OCI-LY7 (cell line): ENCODE data around the gene MNAT1. TPM values are rescaled to one million over a fixed set of nuclear protein-coding genes. Genes with fewer than 3 reads are reported as not detected.

Experiments used
- BruUV-seq: library from RNA; stranded (reverse); fragments of 400-500 nt; replicated peaks from 2 replicates; lab custom pipeline; 2021; lab: Mats Ljungman, UMichigan
- CTCF ChIA-PET: fragments of 300-600 bp; sonication (Branson Sonifier 250); formaldehyde crosslinking; loops from one replicate; lab custom pipeline; 2022; ENCODE audit warnings: antibody characterized with exemption; ENCODE audit not compliant: unreplicated experiment; lab: Charles Lee
- POLR2A ChIA-PET: fragments of 300-600 bp; sonication (Branson Sonifier 250); formaldehyde crosslinking; loops from one replicate; lab custom pipeline; 2022; ENCODE audit warnings: antibody characterized with exemption; lab: Charles Lee
- DNase-seq: peaks from one replicate; pipeline ENCODE4 v3.0.0-alpha.2; 2015; ENCODE audit warnings: low spot score
- H2AFZ ChIP-seq: fragments of 200-600 bp; sonication (generic), shearing (Covaris generic); 2 replicates; pipeline ENCODE4 v1.6.1; 2014; ENCODE audit warnings: mild to moderate bottlenecking, antibody characterized with exemption, low read length, moderate library complexity
- H3K27ac ChIP-seq: fragments of 200-600 bp; sonication (generic); 2 replicates; pipeline ENCODE4 v1.5.1; 2014; ENCODE audit warnings: mixed run types, low read depth, mild to moderate bottlenecking, moderate library complexity, low read length, inconsistent platforms; ENCODE audit not compliant: poor library complexity, severe bottlenecking
- H3K36me3 ChIP-seq: fragments of 200-600 bp; sonication (generic); 2 replicates; pipeline ENCODE4 v1.6.1; 2014; ENCODE audit warnings: mild to moderate bottlenecking, antibody characterized with exemption, low read length, moderate library complexity, mixed read lengths; ENCODE audit not compliant: insufficient read depth
- H3K4me1 ChIP-seq: fragments of 200-600 bp; sonication (generic); 2 replicates; pipeline ENCODE4 v1.5.1; 2014; ENCODE audit warnings: mild to moderate bottlenecking, low read length; ENCODE audit not compliant: insufficient read depth, poor library complexity, severe bottlenecking
- H3K4me2 ChIP-seq: fragments of 200-600 bp; sonication (generic); 2 replicates; pipeline ENCODE4 v1.6.1; 2014; ENCODE audit warnings: mild to moderate bottlenecking, low read length
- H3K4me3 ChIP-seq: fragments of 200-600 bp; sonication (generic); 2 replicates; pipeline ENCODE4 v1.5.1; 2014; ENCODE audit warnings: mild to moderate bottlenecking, low read depth, low read length; ENCODE audit not compliant: poor library complexity, severe bottlenecking
- H3K79me2 ChIP-seq: fragments of 200-600 bp; sonication (generic); 2 replicates; pipeline ENCODE4 v1.6.1; 2016; ENCODE audit warnings: low read depth, mild to moderate bottlenecking, low read length, moderate library complexity, mixed read lengths; ENCODE audit not compliant: insufficient read depth
- H3K9me2 ChIP-seq: fragments of 200-600 bp; sonication (generic); 2 replicates; pipeline ENCODE4 v1.6.1; 2016; ENCODE audit warnings: mild to moderate bottlenecking, low read length, mixed read lengths; ENCODE audit not compliant: insufficient read depth
- H3K9me3 ChIP-seq: fragments of 200-600 bp; sonication (generic); 2 replicates; pipeline ENCODE4 v1.6.1; 2014; ENCODE audit warnings: mild to moderate bottlenecking, mixed run types, low read length, mixed read lengths
- H4K20me1 ChIP-seq: fragments of 200-600 bp; sonication (generic); 2 replicates; pipeline ENCODE4 v1.6.1; 2014; ENCODE audit warnings: mild to moderate bottlenecking, antibody characterized with exemption, low read length, moderate library complexity, mixed read lengths; ENCODE audit not compliant: insufficient read depth
- CTCF ChIP-seq: fragments of 200-600 bp; sonication (generic); conservative IDR thresholded peaks from 2 replicates; pipeline ENCODE4 v1.5.1; 2014; ENCODE audit warnings: mild to moderate bottlenecking, antibody characterized with exemption, low read length, moderate library complexity, mixed read lengths
- EZH2phosphoT487 ChIP-seq: fragments of 200-600 bp; sonication (generic); IDR thresholded peaks from 2 replicates; pipeline ENCODE4 v1.6.1; 2018; ENCODE audit warnings: low read depth, borderline replicate concordance, mild to moderate bottlenecking, mixed run types, antibody characterized with exemption, low read length, moderate library complexity, mixed read lengths
- intact Hi-C: fragments of 100-400 bp; cut with micrococcal nuclease; formaldehyde crosslinking; loops from one replicate; pipeline ENCODE4 v1.10.0; 2022; ENCODE audit not compliant: unreplicated experiment
- small RNA-seq: library from RNA; depleted of rRNA; stranded (forward); fragments of <200 nt; gene quantifications from one replicate; pipeline ENCODE3, GENCODE V24; 2014
- total RNA-seq, 2 experiments: library from RNA; depleted of rRNA in 1 of 2; stranded (reverse); fragments of >200 nt in 1 of 2; shearing (Covaris generic) in 1 of 2; gene quantifications; 2 replicates each; pipeline ENCODE4 v1.2.3, GENCODE V29; 2014 to 2022

Gene MNAT1
- total RNA-seq, 2 experiments from 2014 or later, result 58.5 to 60.9 TPM

- Histone ChIP-seq H3K4me3 (no peak overlapping the region), H3K36me3 (no peaks in the 10 kb centered on the region), H3K4me1 (no peaks in the 10 kb centered on the region), H3K9me2 (no peaks in the 10 kb centered on the region), H3K27ac (no peak overlapping the region), H3K79me2 (no peaks in the 10 kb centered on the region), H3K4me2 (no peak overlapping the region), H2AFZ (no peak overlapping the region), H3K9me3 (no peaks in the 10 kb centered on the region), H4K20me1 (no peaks in the 10 kb centered on the region)
- DNase-seq, result no peak
- TF ChIP-seq CTCF (no peak), EZH2phosphoT487 (no peak)
- CTCF ChIA-PET, result interaction anchor here (0.6 kb wide), 1 partner anchor 642 kb away, joined by 4 read pairs; no protein-coding TSS in a partner anchor
- POLR2A ChIA-PET, result interaction anchor here (0.9 to 1.0 kb wide), 2 partner anchors 11 to 17 kb away, joined by 3 to 5 read pairs; no protein-coding TSS in a partner anchor
- no TSS peak for BruUV-seq
- intact Hi-C loops, result no loop called here
These were observed 285.0 kb downstream of the MNAT1 start for GRCh38 chr14:61019537-61019936.

Small RNAs within 50 kb of the gene (small RNA-seq; reads per million reads assigned to genes)
- not detected for gene RNU6-398P

Other genes with a start within 250 kb of the MNAT1 start
- not detected in 2 replicates for gene C14orf39, start 248.7 kb upstream of the MNAT1 start, total RNA-seq (2014; rRNA removed; shearing (Covaris generic))
- gene C14orf39, start 248.7 kb upstream of the MNAT1 start, total RNA-seq (2022), result not detected in 2 replicates
- gene SIX6, start 225.6 kb upstream of the MNAT1 start, total RNA-seq (2014; rRNA removed; shearing (Covaris generic)), result not detected in 2 replicates
- gene SIX6, start 225.6 kb upstream of the MNAT1 start, total RNA-seq (2022), result not detected in 2 replicates
- gene SIX1, start 85.3 kb upstream of the MNAT1 start, total RNA-seq (2014; rRNA removed; shearing (Covaris generic)), result 0.18 and 0.35 TPM in 2 replicates
- gene SIX1, start 85.3 kb upstream of the MNAT1 start, total RNA-seq (2022), result 1.6 and 2.9 TPM in 2 replicates
- 3.1 and 5.9 TPM in 2 replicates for gene SIX4, start 10.4 kb upstream of the MNAT1 start, total RNA-seq (2014; rRNA removed; shearing (Covaris generic))
- gene SIX4, start 10.4 kb upstream of the MNAT1 start, total RNA-seq (2022), result 2.4 TPM in 2 replicates
- 7.0 and 17.6 TPM in 2 replicates for gene TRMT5, start 246.3 kb downstream of the MNAT1 start, total RNA-seq (2014; rRNA removed; shearing (Covaris generic))
- 12.8 and 14.5 TPM in 2 replicates for gene TRMT5, start 246.3 kb downstream of the MNAT1 start, total RNA-seq (2022)
- gene SLC38A6, start 246.5 kb downstream of the MNAT1 start, total RNA-seq (2014; rRNA removed; shearing (Covaris generic)), result 12.9 and 16.8 TPM in 2 replicates
- gene SLC38A6, start 246.5 kb downstream of the MNAT1 start, total RNA-seq (2022), result 11.0 and 15.8 TPM in 2 replicates